ENCODE data around the gene C3orf20.
A peak's percentile ranks its signal among the peaks of the same experiment; 100 is the strongest.

The C3orf20 gene

GRCh38 chr3:14787630-14788029, 112.7 kb downstream of the C3orf20 start:
- H2BK12ac ChIP-seq (ENCODE audit: low read length) = no peak overlapping the region
- no peaks in the 10 kb centered on the region for H3K9me3 ChIP-seq (replicated peaks in 1 of 2; ENCODE audit: control insufficient read depth in 2 of 2, insufficient read depth in 1 of 2, low read depth in 1 of 2, low read length in 2 of 2)
- no peak overlapping the region for H2BK5ac ChIP-seq (ENCODE audit: low read length)
- no peak overlapping the region for H2BK120ac ChIP-seq (ENCODE audit: low read depth, low read length)
- no CpG with 5 or more reads among the region's 7 CpGs for WGBS, 2 donors (ENCODE audit: extremely low coverage in 2 of 2, insufficient read length in 2 of 2, insufficient replicate concordance in 1 of 2)
- no peak overlapping the region for H3K4ac ChIP-seq (ENCODE audit: low read length)
- no peak overlapping the region for H3K4me3 ChIP-seq (ENCODE audit: low read length in 2 of 2)
- no peak overlapping the region for H2BK15ac ChIP-seq (ENCODE audit: low read length)
- peaks cover 0 to 2% of the 10 kb centered on the region in 2 donors for H3K4me1 ChIP-seq (ENCODE audit: control insufficient read depth in 2 of 2, insufficient read depth in 1 of 2, low read depth in 1 of 2, low read length in 2 of 2)
- peaks cover 0 to 19% (median 0%) of the 10 kb centered on the region in 3 experiments for H3K27me3 ChIP-seq (ENCODE audit: control insufficient read depth in 3 of 3, insufficient read depth in 3 of 3, low read depth in 1 of 3, low read length in 3 of 3)
- H4K8ac ChIP-seq (ENCODE audit: low read depth, low read length) = no peak overlapping the region
- H3K36me3 ChIP-seq (replicated peaks in 1 of 2; ENCODE audit: control insufficient read depth in 2 of 2, insufficient read depth in 2 of 2, low read length in 2 of 2) = no peaks in the 10 kb centered on the region
- DNase-seq (ENCODE audit: low spot score) = no peak
- no peak overlapping the region for H3K14ac ChIP-seq (ENCODE audit: low read length)
- H2AK5ac ChIP-seq (ENCODE audit: low read depth, low read length) = no peak overlapping the region
- no peak overlapping the region for H3K18ac ChIP-seq (ENCODE audit: low read length)
- H4K91ac ChIP-seq (ENCODE audit: low read depth, low read length, poor library complexity) = no peak overlapping the region
- H3K23ac ChIP-seq (ENCODE audit: low read depth, low read length, poor library complexity) = no peak overlapping the region
- H3K27ac ChIP-seq (replicated peaks; ENCODE audit: low read length) = no peak overlapping the region
- H3K4me2 ChIP-seq (ENCODE audit: insufficient read depth, low read length, poor library complexity, severe bottlenecking) = no peak overlapping the region
- H3K79me1 ChIP-seq (ENCODE audit: low read depth, low read length) = no peaks in the 10 kb centered on the region
- H3K9ac ChIP-seq (ENCODE audit: low read depth, low read length, poor library complexity) = no peak overlapping the region
- H2AFZ ChIP-seq (ENCODE audit: low read length) = no peak overlapping the region

GRCh38 chr3:14788644-14789043, 113.7 kb downstream of the C3orf20 start:
- Histone ChIP-seq H2BK120ac (ENCODE audit: low read depth, low read length) (no peak overlapping the region), H4K91ac (ENCODE audit: low read depth, low read length, poor library complexity) (no peak overlapping the region), H3K23ac (ENCODE audit: low read depth, low read length, poor library complexity) (no peak overlapping the region), H3K18ac (ENCODE audit: low read length) (no peak overlapping the region), H3K4me3 (ENCODE audit: low read length in 2 of 2) (no peak overlapping the region), H2AFZ (ENCODE audit: low read length) (no peak overlapping the region), H3K4me1 (ENCODE audit: control insufficient read depth in 2 of 2, insufficient read depth in 1 of 2, low read depth in 1 of 2, low read length in 2 of 2) (peaks cover 0 to 2% of the 10 kb centered on the region in 2 donors), H3K36me3 (replicated peaks in 1 of 2; ENCODE audit: control insufficient read depth in 2 of 2, insufficient read depth in 2 of 2, low read length in 2 of 2) (no peaks in the 10 kb centered on the region), H2BK5ac (ENCODE audit: low read length) (no peak overlapping the region), H2BK15ac (ENCODE audit: low read length) (no peak overlapping the region), H3K27me3 (ENCODE audit: control insufficient read depth in 3 of 3, insufficient read depth in 3 of 3, low read depth in 1 of 3, low read length in 3 of 3) (peaks cover 0 to 21% (median 0%) of the 10 kb centered on the region in 3 experiments), H3K79me1 (ENCODE audit: low read depth, low read length) (no peaks in the 10 kb centered on the region), H2AK5ac (ENCODE audit: low read depth, low read length) (no peak overlapping the region), H3K9ac (ENCODE audit: low read depth, low read length, poor library complexity) (no peak overlapping the region), H3K14ac (ENCODE audit: low read length) (no peak overlapping the region), H2BK12ac (ENCODE audit: low read length) (no peak overlapping the region), H3K9me3 (replicated peaks in 1 of 2; ENCODE audit: control insufficient read depth in 2 of 2, insufficient read depth in 1 of 2, low read depth in 1 of 2, low read length in 2 of 2) (no peaks in the 10 kb centered on the region), H4K8ac (ENCODE audit: low read depth, low read length) (no peak overlapping the region), H3K4ac (ENCODE audit: low read length) (no peak overlapping the region), H3K27ac (replicated peaks; ENCODE audit: low read length) (no peak overlapping the region), H3K4me2 (ENCODE audit: insufficient read depth, low read length, poor library complexity, severe bottlenecking) (no peak overlapping the region)
- DNase-seq (ENCODE audit: low spot score) = no peak
- WGBS, 2 donors (ENCODE audit: extremely low coverage in 2 of 2, insufficient read length in 2 of 2, insufficient replicate concordance in 1 of 2) = no CpG with 5 or more reads among the region's 7 CpGs

GRCh38 chr3:14789221-14789620, 114.3 kb downstream of the C3orf20 start:
- Histone ChIP-seq H3K4me3 (ENCODE audit: low read length in 2 of 2) (no peak overlapping the region), H2BK12ac (ENCODE audit: low read length) (no peak overlapping the region), H2BK15ac (ENCODE audit: low read length) (no peak overlapping the region), H4K8ac (ENCODE audit: low read depth, low read length) (no peak overlapping the region), H3K79me1 (ENCODE audit: low read depth, low read length) (no peaks in the 10 kb centered on the region), H2AK5ac (ENCODE audit: low read depth, low read length) (peak overlapping the region; percentile 40), H3K36me3 (replicated peaks in 1 of 2; ENCODE audit: control insufficient read depth in 2 of 2, insufficient read depth in 2 of 2, low read length in 2 of 2) (no peaks in the 10 kb centered on the region), H3K14ac (ENCODE audit: low read length) (no peak overlapping the region), H3K27me3 (ENCODE audit: control insufficient read depth in 3 of 3, insufficient read depth in 3 of 3, low read depth in 1 of 3, low read length in 3 of 3) (peaks cover 0 to 24% (median 0%) of the 10 kb centered on the region in 3 experiments), H2BK5ac (ENCODE audit: low read length) (no peak overlapping the region), H3K23ac (ENCODE audit: low read depth, low read length, poor library complexity) (no peak overlapping the region), H3K18ac (ENCODE audit: low read length) (no peak overlapping the region), H3K9me3 (replicated peaks in 1 of 2; ENCODE audit: control insufficient read depth in 2 of 2, insufficient read depth in 1 of 2, low read depth in 1 of 2, low read length in 2 of 2) (no peaks in the 10 kb centered on the region), H3K4ac (ENCODE audit: low read length) (no peak overlapping the region), H2BK120ac (ENCODE audit: low read depth, low read length) (no peak overlapping the region), H3K4me1 (ENCODE audit: control insufficient read depth in 2 of 2, insufficient read depth in 1 of 2, low read depth in 1 of 2, low read length in 2 of 2) (peaks cover 0 to 2% of the 10 kb centered on the region in 2 donors), H3K4me2 (ENCODE audit: insufficient read depth, low read length, poor library complexity, severe bottlenecking) (no peak overlapping the region), H2AFZ (ENCODE audit: low read length) (no peak overlapping the region), H3K9ac (ENCODE audit: low read depth, low read length, poor library complexity) (no peak overlapping the region), H3K27ac (replicated peaks; ENCODE audit: low read length) (no peak overlapping the region), H4K91ac (ENCODE audit: low read depth, low read length, poor library complexity) (no peak overlapping the region)
- WGBS, 2 donors (ENCODE audit: extremely low coverage in 2 of 2, insufficient read length in 2 of 2, insufficient replicate concordance in 1 of 2) = no CpG with 5 or more reads among the region's 5 CpGs
- no peak for DNase-seq (ENCODE audit: low spot score)

GRCh38 chr3:14789640-14790285, 114.8 kb downstream of the C3orf20 start:
- Histone ChIP-seq H3K4me3 (ENCODE audit: low read length in 2 of 2) (no peak overlapping the region), H3K27ac (replicated peaks; ENCODE audit: low read length) (no peak overlapping the region), H3K27me3 (ENCODE audit: control insufficient read depth in 3 of 3, insufficient read depth in 3 of 3, low read depth in 1 of 3, low read length in 3 of 3) (peaks cover 0 to 28% (median 0%) of the 10 kb centered on the region in 3 experiments), H3K36me3 (replicated peaks in 1 of 2; ENCODE audit: control insufficient read depth in 2 of 2, insufficient read depth in 2 of 2, low read length in 2 of 2) (no peaks in the 10 kb centered on the region), H2BK12ac (ENCODE audit: low read length) (peak overlapping the region; percentile 31), H4K8ac (ENCODE audit: low read depth, low read length) (no peak overlapping the region), H2BK15ac (ENCODE audit: low read length) (no peak overlapping the region), H2AK5ac (ENCODE audit: low read depth, low read length) (no peak overlapping the region), H3K4me1 (ENCODE audit: control insufficient read depth in 2 of 2, insufficient read depth in 1 of 2, low read depth in 1 of 2, low read length in 2 of 2) (peaks cover 0 to 2% of the 10 kb centered on the region in 2 donors), H3K79me1 (ENCODE audit: low read depth, low read length) (no peaks in the 10 kb centered on the region), H3K4me2 (ENCODE audit: insufficient read depth, low read length, poor library complexity, severe bottlenecking) (no peak overlapping the region), H2BK5ac (ENCODE audit: low read length) (no peak overlapping the region), H3K18ac (ENCODE audit: low read length) (no peak overlapping the region), H2BK120ac (ENCODE audit: low read depth, low read length) (no peak overlapping the region), H3K4ac (ENCODE audit: low read length) (no peak overlapping the region), H3K9ac (ENCODE audit: low read depth, low read length, poor library complexity) (no peak overlapping the region), H3K9me3 (replicated peaks in 1 of 2; ENCODE audit: control insufficient read depth in 2 of 2, insufficient read depth in 1 of 2, low read depth in 1 of 2, low read length in 2 of 2) (no peaks in the 10 kb centered on the region), H2AFZ (ENCODE audit: low read length) (no peak overlapping the region), H3K14ac (ENCODE audit: low read length) (no peak overlapping the region), H4K91ac (ENCODE audit: low read depth, low read length, poor library complexity) (no peak overlapping the region), H3K23ac (ENCODE audit: low read depth, low read length, poor library complexity) (peak overlapping the region; percentile 26)
- whole genome bisulfite sequencing, 2 donors (ENCODE audit: extremely low coverage in 2 of 2, insufficient read length in 2 of 2, insufficient replicate concordance in 1 of 2) = no CpG with 5 or more reads among the region's 10 CpGs
- no peak for DNase-seq (ENCODE audit: low spot score)
